H1 (cell line): ENCODE measurements around the gene CACNA1C. TPM values are rescaled to one million over a fixed set of nuclear protein-coding genes. Genes with fewer than 3 reads are reported as not detected.

Experiments used
- CTCF ChIA-PET: fragments of 300-600 bp; sonication (Branson Sonifier 250); formaldehyde crosslinking; loops from one replicate; lab custom pipeline; 2021; ENCODE audit not compliant: partially characterized antibody; lab: Charles Lee
- POLR2A ChIA-PET: fragments of 300-600 bp; sonication (Branson Sonifier 250); formaldehyde crosslinking; loops from one replicate; lab custom pipeline; 2021; ENCODE audit warnings: inconsistent platforms; ENCODE audit not compliant: partially characterized antibody; lab: Charles Lee
- DNase-seq, 2 experiments: peaks; one replicate each; pipeline versions ENCODE4 v3.0.0 to v3.0.0-alpha.2; 2010 to 2022; ENCODE audit warnings: low spot score in 2 of 2, low read depth in 1 of 2, mixed read lengths in 1 of 2
- FAIRE-seq: peaks from 2 replicates; lab custom pipeline; 2011; peaks lifted over from hg19 to GRCh38; lab: Jason Lieb, UNC
- H2AFZ ChIP-seq: 2 replicates; pipeline ENCODE4 v1.8.1; 2012; ENCODE audit warnings: low read length, inconsistent platforms
- H2AK5ac ChIP-seq: 2 replicates; pipeline ENCODE4 v1.6.1; 2013; ENCODE audit warnings: low read depth, low read length
- H2BK120ac ChIP-seq: replicated peaks from 2 replicates; pipeline ENCODE3; 2013; ENCODE audit warnings: low read depth, low read length, inconsistent platforms
- H2BK12ac ChIP-seq: 2 replicates; pipeline ENCODE4 v1.6.1; 2013; ENCODE audit warnings: low read depth, low read length
- H2BK15ac ChIP-seq: 2 replicates; pipeline ENCODE4 v1.6.1; 2013; ENCODE audit warnings: low read length
- H2BK20ac ChIP-seq: 2 replicates; pipeline ENCODE4 v1.6.1; 2013; ENCODE audit warnings: low read length
- H2BK5ac ChIP-seq: 2 replicates; pipeline ENCODE4 v1.6.1; 2013; ENCODE audit warnings: low read depth, low read length
- H3K14ac ChIP-seq: 2 replicates; pipeline ENCODE4 v1.6.1; 2013; ENCODE audit warnings: inconsistent platforms; ENCODE audit not compliant: insufficient read length
- H3K18ac ChIP-seq: 2 replicates; pipeline ENCODE4 v1.6.1; 2013; ENCODE audit warnings: low read length; ENCODE audit errors: extremely low read depth
- H3K23ac ChIP-seq: 2 replicates; pipeline ENCODE4 v1.6.1; 2013; ENCODE audit warnings: inconsistent platforms; ENCODE audit not compliant: insufficient read length
- H3K23me2 ChIP-seq: 2 replicates; pipeline ENCODE4 v1.6.1; 2013; ENCODE audit warnings: low read depth, low read length
- H3K27ac ChIP-seq: 2 replicates; pipeline ENCODE4 v1.6.1; 2011; ENCODE audit warnings: low read depth, low read length, inconsistent platforms
- H3K27me3 ChIP-seq, 4 experiments: replicated peaks in 1 of 4; 1 replicate in 1 of 4; 2 replicates in 3 of 4; pipeline versions ENCODE4 v1.6.1 to v1.8.1; 2011 to 2013; ENCODE audit warnings: low read length in 3 of 4, mild to moderate bottlenecking in 3 of 4, inconsistent platforms in 2 of 4, mixed read lengths in 2 of 4, moderate library complexity in 1 of 4; ENCODE audit not compliant: control insufficient read depth in 3 of 4, insufficient read depth in 3 of 4; ENCODE audit errors: extremely low read depth in 1 of 4
- H3K36me3 ChIP-seq, 4 experiments: 2 replicates each; pipeline versions ENCODE4 v1.6.1 to v1.8.1; 2011 to 2013; ENCODE audit warnings: mild to moderate bottlenecking in 4 of 4, low read length in 3 of 4, moderate library complexity in 2 of 4, control low read depth in 1 of 4, inconsistent platforms in 1 of 4; ENCODE audit not compliant: insufficient read depth in 4 of 4, control insufficient read depth in 2 of 4
- H3K4ac ChIP-seq: replicated peaks from 2 replicates; pipeline ENCODE3; 2013; ENCODE audit warnings: low read length, low read depth, mixed read lengths, inconsistent platforms; ENCODE audit not compliant: insufficient read length
- H3K4me1 ChIP-seq, 4 experiments: replicated peaks in 1 of 4; 1 replicate in 1 of 4; 2 replicates in 3 of 4; pipeline versions ENCODE4 v1.6.1 to v1.8.1; 2011 to 2013; ENCODE audit warnings: low read length in 3 of 4, inconsistent platforms in 2 of 4, mixed read lengths in 1 of 4; ENCODE audit not compliant: insufficient read depth in 4 of 4, control insufficient read depth in 3 of 4
- H3K4me2 ChIP-seq, 2 experiments: 2 replicates each; pipeline versions ENCODE4 v1.6.1 to v1.8.1; 2011 to 2013; ENCODE audit warnings: low read depth in 2 of 2, low read length in 2 of 2, control low read depth in 1 of 2, inconsistent platforms in 1 of 2, mild to moderate bottlenecking in 1 of 2; ENCODE audit not compliant: insufficient read depth in 1 of 2
- H3K4me3 ChIP-seq, 4 experiments: fragments of 200-600, 300-600 bp in 1 of 4; sonication (generic), shearing (Covaris generic), sonication (Bioruptor Twin) in 1 of 4; 2 replicates each; pipeline versions ENCODE4 v1.5.1 to v1.8.1; 2011 to 2016; ENCODE audit warnings: low read length in 4 of 4, low read depth in 3 of 4, control low read depth in 2 of 4, inconsistent platforms in 2 of 4, mild to moderate bottlenecking in 2 of 4, mixed read lengths in 1 of 4, moderate library complexity in 1 of 4; ENCODE audit not compliant: insufficient read depth in 2 of 4; ENCODE audit errors: extremely low read depth in 1 of 4
- H3K56ac ChIP-seq: replicated peaks from 2 replicates; pipeline ENCODE3; 2013; ENCODE audit warnings: low read depth, mild to moderate bottlenecking, mixed read lengths, low read length, inconsistent platforms; ENCODE audit not compliant: insufficient read length
- H3K79me1 ChIP-seq: 2 replicates; pipeline ENCODE4 v1.6.1; 2013; ENCODE audit warnings: low read depth, low read length, control low read depth
- H3K79me2 ChIP-seq, 2 experiments: 2 replicates each; pipeline versions ENCODE4 v1.6.1 to v1.8.1; 2012 to 2013; ENCODE audit warnings: low read length in 2 of 2, mild to moderate bottlenecking in 2 of 2, inconsistent platforms in 1 of 2; ENCODE audit not compliant: insufficient read depth in 2 of 2, control insufficient read depth in 1 of 2
- H3K9ac ChIP-seq, 4 experiments: replicated peaks in 1 of 4; 1 replicate in 1 of 4; 2 replicates in 3 of 4; pipeline versions ENCODE4 v1.6.1 to v1.8.1; 2011 to 2013; ENCODE audit warnings: low read depth in 3 of 4, low read length in 3 of 4, control low read depth in 2 of 4, mild to moderate bottlenecking in 2 of 4, moderate library complexity in 2 of 4, inconsistent platforms in 1 of 4; ENCODE audit errors: extremely low read depth in 1 of 4
- H3K9me3 ChIP-seq, 2 experiments: 2 replicates each; pipeline versions ENCODE4 v1.6.1 to v1.8.1; 2012 to 2013; ENCODE audit warnings: mild to moderate bottlenecking in 2 of 2, moderate library complexity in 2 of 2, control low read depth in 1 of 2, inconsistent platforms in 1 of 2, low read depth in 1 of 2, low read length in 1 of 2, mixed read lengths in 1 of 2; ENCODE audit not compliant: insufficient read depth in 2 of 2
- H4K20me1 ChIP-seq, 2 experiments: replicated peaks in 1 of 2; 2 replicates each; pipeline versions ENCODE3 to v1.8.1; 2011 to 2013; ENCODE audit warnings: inconsistent platforms in 2 of 2, low read length in 2 of 2, mild to moderate bottlenecking in 1 of 2; ENCODE audit not compliant: insufficient read depth in 2 of 2, control insufficient read depth in 1 of 2
- H4K5ac ChIP-seq: 2 replicates; pipeline ENCODE4 v1.6.1; 2013; ENCODE audit warnings: low read length, low read depth, mixed read lengths, inconsistent platforms; ENCODE audit not compliant: insufficient read length
- H4K8ac ChIP-seq: 2 replicates; pipeline ENCODE4 v1.8.0; 2013; ENCODE audit warnings: mild to moderate bottlenecking, moderate library complexity, low read length, inconsistent platforms; ENCODE audit not compliant: insufficient read depth; ENCODE audit errors: extremely low read depth
- H4K91ac ChIP-seq: replicated peaks from 2 replicates; pipeline ENCODE3; 2013; ENCODE audit warnings: low read length, mixed read lengths, inconsistent platforms; ENCODE audit not compliant: insufficient read length
- EZH2 ChIP-seq: fragments of 200-600 bp; sonication (generic); IDR thresholded peaks from 2 replicates; pipeline ENCODE4 v1.7.1; 2012; ENCODE audit warnings: low read depth, mild to moderate bottlenecking, moderate library complexity, low read length, inconsistent platforms; ENCODE audit not compliant: severe bottlenecking
- WGBS, 2 experiments: shearing (Covaris generic) in 1 of 2; methylation state at CpG; one replicate each; pipeline versions ENCODE4 v1.1.6 to v1.1.7; 2013 to 2015; ENCODE audit warnings: low lambda C conversion rate in 2 of 2, mixed read lengths in 2 of 2, inconsistent platforms in 1 of 2, low coverage in 1 of 2, missing lambda C conversion rate in 1 of 2; ENCODE audit not compliant: insufficient replicate concordance in 2 of 2, insufficient coverage in 1 of 2, insufficient read length in 1 of 2; ENCODE audit errors: extremely low coverage in 1 of 2, missing lambda C conversion rate in 1 of 2; 5-methylcytosine and 5-hydroxymethylcytosine counted together
- polyA plus RNA-seq, 7 experiments: library from polyadenylated mRNA; depleted of rRNA in 3 of 7; stranded (reverse) in 5 of 7; unstranded in 2 of 7; fragments of >200 nt in 5 of 7; fragments of 200-250 nt in 2 of 7; gene quantifications; 1 replicate in 5 of 7; 2 replicates in 1 of 7; 4 replicates in 1 of 7; pipeline versions ENCODE4 v1.2.1 to v1.2.3, GENCODE V29; 2011 to 2013; ENCODE audit warnings: missing spikeins in 2 of 7, mixed read lengths in 2 of 7
- total RNA-seq: library from RNA; stranded (reverse); fragmentation: NEBNext Ultra II Directional; extraction: Animal tissue kit (Norgen Biotek cat#: 25700); gene quantifications from 2 replicates; pipeline ENCODE4 v1.2.1, GENCODE V29; 2021

Gene CACNA1C
- total and polyA plus RNA-seq, 2 of the 8 experiments (the other 6 are each of a cell fraction or from before 2014, with no cell fraction given): 1.3 TPM

- Histone ChIP-seq H2AK5ac (no peak overlapping the region), H4K5ac (no peak overlapping the region), H2BK12ac (no peak overlapping the region), H3K18ac (no peak overlapping the region), H3K23ac (no peak overlapping the region), H3K4ac (no peak overlapping the region), H2BK20ac (no peak overlapping the region), H4K20me1 (no peaks in the 10 kb centered on the region), H4K8ac (no peak overlapping the region), H3K79me1 (no peaks in the 10 kb centered on the region), H3K27me3 (no peaks in the 10 kb centered on the region; a peak in 1 of 7 replicates), H3K4me1 (0 out of 7 replicates have a peak, but pooled peaks cover 0 to 2% (median 0%) of the 10 kb centered on the region in 4 experiments), H3K14ac (no peak overlapping the region), H2AFZ (no peak overlapping the region), H3K79me2 (no peaks in the 10 kb centered on the region), H4K91ac (no peak overlapping the region), H2BK15ac (no peak overlapping the region), H3K23me2 (no peaks in the 10 kb centered on the region), H2BK5ac (no peak overlapping the region), H3K4me2 (no peak overlapping the region), H3K9ac (no peak overlapping the region), H3K36me3 (no peaks in the 10 kb centered on the region), H3K4me3 (no peak overlapping the region), H3K9me3 (no peaks in the 10 kb centered on the region), H2BK120ac (no peak overlapping the region), H3K27ac (no peak overlapping the region), H3K56ac (no peak overlapping the region)
- no peak for DNase-seq
- ChIA-PET CTCF (interaction anchor here (0.8 to 2.0 kb wide), 9 partner anchors 8 to 119 kb away, joined by 3 to 8 read pairs (median 3); no protein-coding TSS in a partner anchor), POLR2A (interaction anchor here (1.4 kb wide), 1 partner anchor 9 kb away, joined by 5 read pairs; no protein-coding TSS in a partner anchor)
- no peak for FAIRE-seq
- no peak for TF ChIP-seq EZH2
- WGBS, 2 experiments: 90% methylated on average over 4 of the region's 4 CpGs; no CpG with 5 or more reads in 1 of the 2 experiments
These were observed 408.3 kb downstream of the CACNA1C start for GRCh38 chr12:2461046-2461445.
